HTR-8/SVneo (cell line): ENCODE measurements around the gene RANBP10.
A peak's percentile ranks its signal among the peaks of the same experiment; 100 is the strongest.

ENCODE experiments used
- DNase-seq: peaks from one replicate; pipeline ENCODE4 v3.0.0; 2011; ENCODE audit warnings: low spot score, mixed read lengths; ENCODE audit not compliant: insufficient read length
- FAIRE-seq: peaks from 2 replicates; lab custom pipeline; 2011; peaks lifted over from hg19 to GRCh38; lab: Jason Lieb, UNC

RANBP10 gene

GRCh38 chr16:67683767-67684166, 122.6 kb downstream of the RANBP10 start:
- FAIRE-seq (no peak), DNase-seq (no peak)

- DNase-seq (no peak), FAIRE-seq (no peak)
These were observed 126.1 kb downstream of the RANBP10 start for GRCh38 chr16:67679935-67680897.

- FAIRE-seq (no peak), DNase-seq (no peak)
These were observed 127.9 kb downstream of the RANBP10 start for GRCh38 chr16:67678354-67679023.

GRCh38 chr16:67677712-67678111, 128.6 kb downstream of the RANBP10 start:
- peak; percentile 33 for FAIRE-seq

GRCh38 chr16:67676939-67677338, 129.4 kb downstream of the RANBP10 start:
- FAIRE-seq (no peak), DNase-seq (no peak)

More at GRCh38 chr16:67677712-67678111, 128.6 kb downstream of the RANBP10 start:
- no peak for DNase-seq

GRCh38 chr16:67676516-67676915, 129.8 kb downstream of the RANBP10 start:
- DNase-seq (no peak), FAIRE-seq (no peak)

- no peak for DNase-seq
- FAIRE-seq: no peak
These were observed 130.4 kb downstream of the RANBP10 start for GRCh38 chr16:67675999-67676398.

- no peak for FAIRE-seq
- DNase-seq: no peak
These were observed 130.8 kb downstream of the RANBP10 start for GRCh38 chr16:67675579-67675935.

- FAIRE-seq (no peak), DNase-seq (no peak)
These were observed 131.3 kb downstream of the RANBP10 start for GRCh38 chr16:67674851-67675578.

GRCh38 chr16:67673712-67674580, 132.4 kb downstream of the RANBP10 start:
- no peak for FAIRE-seq
- DNase-seq: no peak
